ENCODE data around the gene COPS7B. TPM values are rescaled to one million over a fixed set of nuclear protein-coding genes. Genes with fewer than 3 reads are reported as not detected.

The COPS7B gene
- total RNA-seq, 2 donors from 2014 or later, result 18.3 to 33.3 TPM

DNA sequence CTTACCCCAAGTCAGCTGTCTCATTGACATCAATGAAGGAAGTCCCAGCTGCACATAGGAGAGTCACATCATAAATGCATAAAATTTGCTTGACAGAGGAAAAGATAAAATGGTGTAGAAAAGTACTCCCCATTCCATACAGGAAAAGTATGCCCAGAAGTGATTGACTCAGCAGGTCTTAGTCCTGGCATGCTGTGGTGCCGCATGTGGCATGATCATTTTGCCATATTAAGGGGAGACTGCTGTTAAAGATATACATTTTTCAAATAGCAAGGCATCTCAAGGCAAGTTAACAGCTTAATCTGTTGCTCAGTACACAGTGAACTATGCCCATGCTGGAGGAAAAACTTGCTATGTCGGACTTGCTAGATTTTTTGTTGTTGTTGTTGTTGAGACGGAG is 8.1 kb downstream of the COPS7B start:
- Histone ChIP-seq H3K36me3 (peaks cover 24% of the 10 kb centered on the region), H3K9me3 (no peaks in the 10 kb centered on the region), H3K27ac (no peak overlapping the region), H3K9ac (ENCODE audit: low read depth in 2 of 2, low read length in 2 of 2) (no peak overlapping the region), H3K27me3 (no peaks in the 10 kb centered on the region), H3K4me3 (no peak overlapping the region), H3K4me1 (no peaks in the 10 kb centered on the region)
- DNase-seq, result no peak
- intact Hi-C loops (cut with DNase I), result no loop called here
- TF ChIP-seq, protein P1, sequence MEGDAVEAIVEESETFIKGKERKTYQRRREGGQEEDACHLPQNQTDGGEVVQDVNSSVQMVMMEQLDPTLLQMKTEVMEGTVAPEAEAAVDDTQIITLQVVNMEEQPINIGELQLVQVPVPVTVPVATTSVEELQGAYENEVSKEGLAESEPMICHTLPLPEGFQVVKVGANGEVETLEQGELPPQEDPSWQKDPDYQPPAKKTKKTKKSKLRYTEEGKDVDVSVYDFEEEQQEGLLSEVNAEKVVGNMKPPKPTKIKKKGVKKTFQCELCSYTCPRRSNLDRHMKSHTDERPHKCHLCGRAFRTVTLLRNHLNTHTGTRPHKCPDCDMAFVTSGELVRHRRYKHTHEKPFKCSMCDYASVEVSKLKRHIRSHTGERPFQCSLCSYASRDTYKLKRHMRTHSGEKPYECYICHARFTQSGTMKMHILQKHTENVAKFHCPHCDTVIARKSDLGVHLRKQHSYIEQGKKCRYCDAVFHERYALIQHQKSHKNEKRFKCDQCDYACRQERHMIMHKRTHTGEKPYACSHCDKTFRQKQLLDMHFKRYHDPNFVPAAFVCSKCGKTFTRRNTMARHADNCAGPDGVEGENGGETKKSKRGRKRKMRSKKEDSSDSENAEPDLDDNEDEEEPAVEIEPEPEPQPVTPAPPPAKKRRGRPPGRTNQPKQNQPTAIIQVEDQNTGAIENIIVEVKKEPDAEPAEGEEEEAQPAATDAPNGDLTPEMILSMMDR (IDR thresholded peaks at IDR 0.05), result no peak

DNA sequence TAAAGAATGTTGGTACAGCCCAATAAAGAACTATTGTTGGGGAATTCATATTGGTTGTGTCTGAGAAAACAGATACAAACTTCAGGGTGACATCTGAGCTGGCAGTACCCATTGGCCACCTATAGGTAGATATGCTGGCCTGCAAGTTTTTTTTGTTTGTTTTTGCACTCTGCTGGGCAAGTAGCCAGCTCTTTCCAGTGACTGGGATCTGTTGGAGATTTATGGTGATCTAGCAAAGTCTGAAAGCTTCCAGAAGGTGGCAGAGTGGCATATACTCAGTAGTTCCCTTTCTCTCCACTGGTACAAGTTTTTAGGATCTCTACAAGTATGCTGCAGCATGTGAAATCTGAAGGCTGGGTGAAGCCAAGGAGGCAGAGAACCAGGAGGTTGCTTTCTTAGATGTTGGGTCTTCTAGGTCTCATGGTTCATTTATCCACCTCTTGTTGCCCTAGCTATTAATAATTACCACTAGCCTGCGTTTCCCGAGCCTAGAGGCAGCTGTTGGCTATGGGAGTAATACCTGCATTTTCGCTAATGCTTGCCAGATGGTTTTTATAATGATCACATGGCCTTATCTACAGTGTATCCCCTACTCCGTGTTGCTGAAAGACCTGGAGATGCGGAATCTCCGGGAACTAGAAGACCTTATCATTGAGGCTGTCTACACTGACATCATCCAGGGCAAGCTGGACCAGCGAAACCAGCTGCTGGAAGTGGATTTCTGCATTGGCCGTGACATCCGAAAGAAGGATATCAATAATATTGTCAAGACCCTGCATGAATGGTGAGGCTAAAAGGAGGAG is 9.5 kb downstream of the COPS7B start:
- peaks cover 28% of the 10 kb centered on the region for H3K36me3 ChIP-seq

DNA sequence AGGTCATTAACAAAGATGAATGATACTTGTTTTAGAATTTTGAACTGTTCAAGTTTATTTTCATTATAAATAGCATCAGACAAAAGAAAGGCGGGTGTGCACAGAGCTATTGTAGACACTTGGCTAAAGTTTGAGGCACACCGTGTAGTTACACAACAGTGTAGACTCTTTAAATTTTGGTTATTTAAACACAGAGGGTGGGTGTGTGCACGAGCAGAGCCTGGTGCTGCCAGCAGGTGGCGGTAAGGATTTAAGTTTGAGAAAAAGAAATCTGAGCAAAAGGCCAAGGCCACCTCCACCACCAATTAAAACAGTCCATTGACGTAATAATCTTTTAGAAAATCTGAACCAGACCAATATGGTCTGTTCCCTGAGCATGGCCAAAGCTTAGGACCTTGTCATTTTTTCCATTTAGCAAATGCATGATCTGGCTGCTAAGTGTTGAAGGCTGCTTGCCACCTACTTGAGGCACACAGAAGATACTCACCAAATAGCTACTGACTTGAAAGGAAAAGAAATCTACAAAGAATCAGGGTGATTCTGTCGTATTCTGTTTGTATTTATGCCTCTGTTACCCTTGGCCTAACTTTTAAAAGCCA is 14.3 kb downstream of the COPS7B start:
- DNase-seq, result peak; percentile 55
- TF ChIP-seq, protein P1 (IDR thresholded peaks at IDR 0.05), result peak; percentile 68
- Histone ChIP-seq H3K9ac (ENCODE audit: low read depth in 2 of 2, low read length in 2 of 2) (no peak overlapping the region), H3K27me3 (no peaks in the 10 kb centered on the region), H3K27ac (no peak overlapping the region), H3K9me3 (no peaks in the 10 kb centered on the region), H3K36me3 (peaks cover 28% of the 10 kb centered on the region), H3K4me1 (no peaks in the 10 kb centered on the region), H3K4me3 (no peak overlapping the region)
- intact Hi-C loops (cut with DNase I), result no loop called here

More for the DNA sequence above, 9.5 kb downstream of the COPS7B start:
- TF ChIP-seq, protein P1 (IDR thresholded peaks at IDR 0.05), result peak; percentile 59
- H3K4me3 ChIP-seq, result no peak overlapping the region
- intact Hi-C loops (cut with DNase I), result no loop called here
- no peaks in the 10 kb centered on the region for H3K27me3 ChIP-seq
- H3K4me1 ChIP-seq, result no peaks in the 10 kb centered on the region
- no peaks in the 10 kb centered on the region for H3K9me3 ChIP-seq
- peak overlapping the region; percentile 30 for H3K27ac ChIP-seq
- peak; percentile 90 for DNase-seq
- no peak overlapping the region for H3K9ac ChIP-seq (ENCODE audit: low read depth in 2 of 2, low read length in 2 of 2)

DNA sequence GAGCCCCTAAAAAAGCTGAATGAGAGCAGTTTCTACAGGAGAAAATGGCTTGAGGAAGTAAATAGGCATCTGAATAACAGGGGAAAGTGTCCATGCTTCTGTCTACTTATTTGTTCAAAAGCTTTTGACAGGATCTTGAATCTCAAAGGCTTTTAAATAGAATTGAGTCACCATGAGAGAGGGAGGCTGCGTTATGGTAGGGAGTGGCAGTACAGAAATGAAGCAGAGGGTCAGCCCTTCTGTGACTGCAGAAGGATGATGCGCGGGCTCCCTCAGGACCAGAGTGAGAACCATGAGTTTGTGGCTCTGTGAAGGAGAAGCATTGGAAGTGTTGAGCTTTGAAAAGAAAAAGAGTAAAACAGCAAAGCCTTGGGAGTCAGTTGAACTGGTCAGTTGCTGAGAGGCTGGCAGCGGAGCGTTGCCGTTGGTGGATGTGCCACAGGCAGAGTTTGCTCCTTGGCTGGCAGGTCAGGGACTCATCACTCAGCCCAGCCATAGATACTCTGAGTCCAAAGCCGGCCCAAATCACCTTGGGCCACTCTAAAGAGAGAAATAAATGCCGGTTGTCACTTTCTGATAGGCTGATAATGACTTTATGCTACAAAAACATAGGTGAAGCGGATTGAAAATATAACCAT is 17.4 kb downstream of the COPS7B start:
- Histone ChIP-seq H3K4me3 (no peak overlapping the region), H3K27me3 (no peaks in the 10 kb centered on the region), H3K9ac (ENCODE audit: low read depth in 2 of 2, low read length in 2 of 2) (no peak overlapping the region), H3K27ac (no peak overlapping the region), H3K36me3 (peaks cover 11% of the 10 kb centered on the region), H3K9me3 (no peaks in the 10 kb centered on the region), H3K4me1 (no peaks in the 10 kb centered on the region)
- no peak for DNase-seq
- TF ChIP-seq, protein P1 (IDR thresholded peaks at IDR 0.05), result no peak
- intact Hi-C loops (cut with DNase I), result no loop called here

DNA sequence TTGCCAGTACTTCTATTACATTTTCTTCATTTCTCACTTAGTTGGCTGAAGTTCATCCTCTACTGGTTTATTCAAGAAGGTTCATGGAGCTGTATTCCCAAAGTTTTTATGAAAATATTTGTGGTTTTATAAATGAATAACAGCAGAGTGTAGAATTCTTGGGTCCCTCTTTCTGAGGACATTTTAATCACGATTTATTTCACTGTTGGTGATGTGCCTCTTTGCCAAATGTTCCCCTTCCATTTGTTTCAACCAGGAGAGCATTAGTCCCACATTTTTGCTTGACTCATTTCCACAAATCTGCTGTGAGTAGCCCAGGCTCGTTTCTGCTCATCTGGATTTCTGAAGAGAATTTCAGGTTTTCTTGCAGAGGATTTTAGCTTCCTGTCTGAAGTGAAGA is 20.8 kb downstream of the COPS7B start:
- no peak overlapping the region for H3K9ac ChIP-seq (ENCODE audit: low read depth in 2 of 2, low read length in 2 of 2)
- H3K27me3 ChIP-seq, result no peaks in the 10 kb centered on the region
- H3K9me3 ChIP-seq, result no peaks in the 10 kb centered on the region
- H3K36me3 ChIP-seq, result no peaks in the 10 kb centered on the region
- H3K4me1 ChIP-seq, result no peaks in the 10 kb centered on the region
- H3K4me3 ChIP-seq, result no peak overlapping the region
- no peak overlapping the region for H3K27ac ChIP-seq
- DNase-seq, result no peak
- intact Hi-C loops (cut with DNase I), result no loop called here
- TF ChIP-seq, protein P1 (IDR thresholded peaks at IDR 0.05), result no peak

Data from colonic mucosa (tissue), 4 donors.